ENCODE results near the gene SUMF2.
A peak's percentile ranks its signal among the peaks of the same experiment; 100 is the strongest.
"Not testable (repeated sequence)": the region's sequence is repeated elsewhere in the genome, so short reads cannot be mapped to it uniquely, and the experiment has no call there.

Gene SUMF2

GRCh38 chr7:56063882-56064625, at the start of gene SUMF2:
Gene SUMF2 (plus strand): TSS chr7:56064286. CDS start chr7:56064312, 26 bp downstream.
- Histone ChIP-seq H3K27ac (ENCODE audit: low read depth, low read length) (peak within 1 kb of the TSS; percentile 92), H3K4me1 (ENCODE audit: control insufficient read depth, insufficient read depth, low read length, unreplicated experiment) (peaks cover 45% of the 10 kb centered on the region), H3K27me3 (ENCODE audit: insufficient read depth, low read length) (no peaks in the 10 kb centered on the region), H3K4me3 (ENCODE audit: low read depth, low read length) (peak within 1 kb of the TSS; percentile 88), H3K36me3 (ENCODE audit: insufficient read depth, low read length) (peaks cover 32% of the 10 kb centered on the region), H2AFZ (ENCODE audit: low read length, unreplicated experiment) (peak within 1 kb of the TSS; percentile 17), H3K79me2 (ENCODE audit: control insufficient read depth, insufficient read depth, low read length, unreplicated experiment) (peaks cover 27% of the 10 kb centered on the region)

- H3K4me3 ChIP-seq (ENCODE audit: low read depth, low read length); H3K36me3 ChIP-seq (ENCODE audit: insufficient read depth, low read length); H2AFZ ChIP-seq (ENCODE audit: low read length, unreplicated experiment); H3K27me3 ChIP-seq (ENCODE audit: insufficient read depth, low read length); H3K4me1 ChIP-seq (ENCODE audit: control insufficient read depth, insufficient read depth, low read length, unreplicated experiment); H3K79me2 ChIP-seq (ENCODE audit: control insufficient read depth, insufficient read depth, low read length, unreplicated experiment); H3K27ac ChIP-seq (ENCODE audit: low read depth, low read length): not testable (repeated sequence)
Observed at GRCh38 chr7:56017015-56017414, 47.1 kb upstream of the SUMF2 start.

- no peak overlapping the region for H3K27ac ChIP-seq (ENCODE audit: low read depth, low read length)
Observed at GRCh38 chr7:56019501-56019900, 44.6 kb upstream of the SUMF2 start.

GRCh38 chr7:56023500-56023899, 40.6 kb upstream of the SUMF2 start:
- Histone ChIP-seq H3K27me3 (ENCODE audit: insufficient read depth, low read length) (no peaks in the 10 kb centered on the region), H3K4me3 (ENCODE audit: low read depth, low read length) (no peak overlapping the region), H2AFZ (ENCODE audit: low read length, unreplicated experiment) (no peak overlapping the region), H3K27ac (ENCODE audit: low read depth, low read length) (no peak overlapping the region), H3K79me2 (ENCODE audit: control insufficient read depth, insufficient read depth, low read length, unreplicated experiment) (no peaks in the 10 kb centered on the region), H3K4me1 (ENCODE audit: control insufficient read depth, insufficient read depth, low read length, unreplicated experiment) (no peaks in the 10 kb centered on the region), H3K36me3 (ENCODE audit: insufficient read depth, low read length) (no peaks in the 10 kb centered on the region)

More at GRCh38 chr7:56019501-56019900, 44.6 kb upstream of the SUMF2 start:
- no peak overlapping the region for H3K4me3 ChIP-seq (ENCODE audit: low read depth, low read length)
- H3K4me1 ChIP-seq (ENCODE audit: control insufficient read depth, insufficient read depth, low read length, unreplicated experiment): no peaks in the 10 kb centered on the region
- H2AFZ ChIP-seq (ENCODE audit: low read length, unreplicated experiment): no peak overlapping the region
- H3K79me2 ChIP-seq (ENCODE audit: control insufficient read depth, insufficient read depth, low read length, unreplicated experiment): no peaks in the 10 kb centered on the region
- H3K27me3 ChIP-seq (ENCODE audit: insufficient read depth, low read length): no peaks in the 10 kb centered on the region
- peaks cover 3% of the 10 kb centered on the region; the same call in 1 of the 2 replicates for H3K36me3 ChIP-seq (ENCODE audit: insufficient read depth, low read length)

GRCh38 chr7:56026538-56026937, 37.5 kb upstream of the SUMF2 start:
- Histone ChIP-seq H3K27me3 (ENCODE audit: insufficient read depth, low read length) (no peaks in the 10 kb centered on the region), H3K79me2 (ENCODE audit: control insufficient read depth, insufficient read depth, low read length, unreplicated experiment) (no peaks in the 10 kb centered on the region), H3K27ac (ENCODE audit: low read depth, low read length) (no peak overlapping the region), H2AFZ (ENCODE audit: low read length, unreplicated experiment) (no peak overlapping the region), H3K4me3 (ENCODE audit: low read depth, low read length) (no peak overlapping the region), H3K36me3 (ENCODE audit: insufficient read depth, low read length) (no peaks in the 10 kb centered on the region), H3K4me1 (ENCODE audit: control insufficient read depth, insufficient read depth, low read length, unreplicated experiment) (no peaks in the 10 kb centered on the region)

- Histone ChIP-seq H3K79me2 (ENCODE audit: control insufficient read depth, insufficient read depth, low read length, unreplicated experiment) (no peaks in the 10 kb centered on the region), H3K27me3 (ENCODE audit: insufficient read depth, low read length) (no peaks in the 10 kb centered on the region), H3K4me3 (ENCODE audit: low read depth, low read length) (no peak overlapping the region), H2AFZ (ENCODE audit: low read length, unreplicated experiment) (no peak overlapping the region), H3K4me1 (ENCODE audit: control insufficient read depth, insufficient read depth, low read length, unreplicated experiment) (no peaks in the 10 kb centered on the region), H3K27ac (ENCODE audit: low read depth, low read length) (no peak overlapping the region), H3K36me3 (ENCODE audit: insufficient read depth, low read length) (no peaks in the 10 kb centered on the region)
Observed at GRCh38 chr7:56028942-56029630, 35.0 kb upstream of the SUMF2 start.

GRCh38 chr7:56030340-56030739, 33.7 kb upstream of the SUMF2 start:
- H3K27ac ChIP-seq (ENCODE audit: low read depth, low read length): no peak overlapping the region
- H2AFZ ChIP-seq (ENCODE audit: low read length, unreplicated experiment): no peak overlapping the region
- no peak overlapping the region for H3K4me3 ChIP-seq (ENCODE audit: low read depth, low read length)
- H3K4me1 ChIP-seq (ENCODE audit: control insufficient read depth, insufficient read depth, low read length, unreplicated experiment): no peaks in the 10 kb centered on the region
- no peaks in the 10 kb centered on the region for H3K27me3 ChIP-seq (ENCODE audit: insufficient read depth, low read length)
- H3K36me3 ChIP-seq (ENCODE audit: insufficient read depth, low read length): no peaks in the 10 kb centered on the region
- no peaks in the 10 kb centered on the region for H3K79me2 ChIP-seq (ENCODE audit: control insufficient read depth, insufficient read depth, low read length, unreplicated experiment)

- H3K36me3 ChIP-seq (ENCODE audit: insufficient read depth, low read length); H2AFZ ChIP-seq (ENCODE audit: low read length, unreplicated experiment); H3K79me2 ChIP-seq (ENCODE audit: control insufficient read depth, insufficient read depth, low read length, unreplicated experiment); H3K27ac ChIP-seq (ENCODE audit: low read depth, low read length); H3K4me1 ChIP-seq (ENCODE audit: control insufficient read depth, insufficient read depth, low read length, unreplicated experiment); H3K4me3 ChIP-seq (ENCODE audit: low read depth, low read length); H3K27me3 ChIP-seq (ENCODE audit: insufficient read depth, low read length): not testable (repeated sequence)
Observed at GRCh38 chr7:56031556-56031955, 32.5 kb upstream of the SUMF2 start.

- not testable (repeated sequence) for H3K36me3 ChIP-seq (ENCODE audit: insufficient read depth, low read length); H2AFZ ChIP-seq (ENCODE audit: low read length, unreplicated experiment); H3K79me2 ChIP-seq (ENCODE audit: control insufficient read depth, insufficient read depth, low read length, unreplicated experiment); H3K4me1 ChIP-seq (ENCODE audit: control insufficient read depth, insufficient read depth, low read length, unreplicated experiment); H3K27ac ChIP-seq (ENCODE audit: low read depth, low read length); H3K27me3 ChIP-seq (ENCODE audit: insufficient read depth, low read length)
- H3K4me3 ChIP-seq (ENCODE audit: low read depth, low read length): 0 out of 2 replicates have a peak overlapping the region, but pooled peaks have one; percentile 45
Observed at GRCh38 chr7:56032578-56032977, 31.5 kb upstream of the SUMF2 start.

- Histone ChIP-seq H3K36me3 (ENCODE audit: insufficient read depth, low read length) (no peaks in the 10 kb centered on the region), H2AFZ (ENCODE audit: low read length, unreplicated experiment) (peak overlapping the region; percentile 99), H3K27me3 (ENCODE audit: insufficient read depth, low read length) (no peaks in the 10 kb centered on the region), H3K27ac (ENCODE audit: low read depth, low read length) (peak overlapping the region; percentile 38), H3K4me3 (ENCODE audit: low read depth, low read length) (peak overlapping the region; percentile 92), H3K4me1 (ENCODE audit: control insufficient read depth, insufficient read depth, low read length, unreplicated experiment) (no peaks in the 10 kb centered on the region), H3K79me2 (ENCODE audit: control insufficient read depth, insufficient read depth, low read length, unreplicated experiment) (no peaks in the 10 kb centered on the region)
Observed at GRCh38 chr7:56033671-56034432, 30.2 kb upstream of the SUMF2 start.

Data from ACC112 (cell line).